ENCODE data around the gene ATP6V1D.

DNA sequence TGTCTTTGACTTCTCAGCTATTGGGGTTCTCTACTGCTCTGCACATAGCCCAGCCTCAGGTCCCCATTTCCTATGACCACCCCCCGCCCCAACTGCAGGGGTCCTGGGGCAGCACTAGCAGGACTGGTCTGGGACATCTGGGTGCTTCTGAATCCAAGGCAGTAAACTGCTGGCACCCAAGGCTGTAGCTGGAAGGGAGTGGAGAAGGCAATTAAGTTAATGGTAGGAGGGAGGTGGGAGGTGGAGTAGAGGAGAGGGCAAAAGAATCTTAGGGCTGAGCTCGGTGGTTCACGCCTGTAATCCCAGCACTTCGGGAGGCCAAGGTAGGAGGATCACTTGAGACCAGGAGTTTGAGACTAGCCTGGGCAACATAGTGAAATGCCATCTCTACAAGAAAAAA is 40.8 kb upstream of the ATP6V1D start:
- TF ChIP-seq FOXA1 (IDR thresholded peaks at IDR 0.05) (no peak), SUZ12 (IDR thresholded peaks at IDR 0.05) (no peak), SP1 (IDR thresholded peaks at IDR 0.05) (no peak), BHLHE40 (IDR thresholded peaks at IDR 0.05; ENCODE audit: borderline replicate concordance) (no peak)
